ENCODE measurements around the gene ZNF844.

- no peak for TF ChIP-seq CTCF (IDR thresholded peaks at IDR 0.05)
- TF ChIP-seq POLR2A (IDR thresholded peaks at IDR 0.05) = peak; percentile 79
Observed at GRCh38 chr19:12035220-12036172, 29.0 kb upstream of the ZNF844 start, which contains the start of gene ZNF433.

All from testis (tissue), 2 donors.